Fibroblast of lung (primary cell): ENCODE results near the gene C1QTNF5.

ENCODE experiments used
- CTCF ChIP-seq, 2 donors: IDR thresholded peaks in 1 of 2; conservative IDR thresholded peaks in 1 of 2; 1 replicate in 1 of 2; 2 replicates in 1 of 2; pipeline ENCODE4 v1.5.1; 2011 to 2012; ENCODE audit warnings: low read length in 2 of 2, control low read depth in 1 of 2, inconsistent platforms in 1 of 2, low read depth in 1 of 2, mild to moderate bottlenecking in 1 of 2
- EZH2 ChIP-seq: IDR thresholded peaks from 2 replicates; pipeline ENCODE4 v1.5.1; 2012; ENCODE audit warnings: low read length, control low read depth, mild to moderate bottlenecking; ENCODE audit errors: missing control alignments

GRCh38 chr11:119384332-119384731 is 43.6 kb upstream of the C1QTNF5 start:
- TF ChIP-seq EZH2: no peak
- TF ChIP-seq CTCF (conservative IDR thresholded peaks at IDR 0.05 in 1 of 2, IDR thresholded peaks at IDR 0.05 in 1 of 2; ENCODE audit: low read depth in 1 of 2, low read length in 2 of 2): no peak
